Activated T-cell treated with anti-CD3 and anti-CD28 coated beads for 24 hours (primary cell): Measurements from ENCODE around the gene DUSP22.
"Not testable (repeated sequence)": the region's sequence is repeated elsewhere in the genome, so short reads cannot be mapped to it uniquely, and the experiment has no call there.

Source experiments
- DNase-seq: peaks from one replicate; pipeline ENCODE4 v3.0.0-alpha.2; 2020; ENCODE audit warnings: low read depth

The DUSP22 gene

DNA sequence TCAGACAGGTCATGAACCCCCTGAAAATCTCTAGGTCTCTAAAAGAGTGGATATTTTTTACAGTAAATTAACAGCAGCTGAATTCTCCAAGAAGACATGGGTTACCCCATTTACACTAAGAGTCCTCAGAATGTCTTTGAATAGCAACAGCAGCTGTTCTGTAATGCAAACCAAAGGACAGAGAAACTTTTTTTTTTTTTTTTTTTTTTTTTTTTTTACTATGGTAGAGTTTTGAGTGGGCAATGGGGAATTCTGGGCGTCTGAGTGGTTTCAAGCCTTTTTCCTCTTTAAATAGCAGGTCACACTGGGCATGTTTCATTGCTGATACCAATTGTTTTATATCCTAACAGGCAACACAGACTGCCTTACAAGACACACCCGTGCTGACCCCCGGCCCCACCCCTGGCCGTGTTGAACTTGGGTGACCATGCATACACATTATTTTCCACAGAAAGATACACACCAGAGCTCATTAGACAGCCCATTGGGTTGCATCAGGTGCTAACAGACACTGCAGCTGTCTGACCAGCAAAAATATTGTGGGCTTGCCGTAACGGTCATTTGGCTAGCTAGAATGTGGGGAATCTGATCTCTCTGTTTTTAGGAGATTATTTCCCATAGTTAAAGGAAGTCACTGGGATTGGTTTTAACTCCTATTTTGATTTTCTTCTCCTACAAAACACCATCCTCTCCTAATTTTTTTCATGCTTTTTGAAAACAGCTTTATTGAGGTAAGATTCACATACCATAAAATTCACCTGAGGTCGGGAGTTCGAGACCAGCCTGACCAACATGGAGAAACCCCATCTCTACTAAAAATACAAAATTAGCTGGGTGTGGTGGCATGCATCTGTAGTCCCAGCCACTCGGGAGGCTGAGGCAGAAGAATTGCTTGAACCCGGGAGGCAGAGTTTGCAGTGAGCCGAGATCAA lies 72.6 kb downstream of the DUSP22 start:
- DNase-seq = no peak

DNA sequence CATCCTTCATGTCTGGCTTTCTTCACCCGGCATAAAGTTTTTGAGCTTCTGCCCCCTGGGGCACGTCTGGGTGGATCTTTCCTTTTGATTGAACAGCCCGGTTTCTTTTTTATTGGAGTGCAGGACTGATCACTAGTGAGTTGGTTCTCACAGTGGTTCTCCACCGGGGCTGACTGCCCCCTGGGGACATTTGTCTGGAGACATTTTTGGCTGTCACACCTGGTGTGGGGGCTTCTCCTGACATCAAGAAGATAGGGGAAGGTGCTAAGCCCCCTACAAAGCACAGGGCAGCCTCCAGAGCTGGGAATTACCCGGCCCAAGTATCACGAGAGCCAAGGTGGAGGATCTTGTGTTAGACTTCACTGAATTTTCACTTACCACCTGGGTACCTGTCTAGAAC lies 73.5 kb downstream of the DUSP22 start:
- no peak for DNase-seq

DNA sequence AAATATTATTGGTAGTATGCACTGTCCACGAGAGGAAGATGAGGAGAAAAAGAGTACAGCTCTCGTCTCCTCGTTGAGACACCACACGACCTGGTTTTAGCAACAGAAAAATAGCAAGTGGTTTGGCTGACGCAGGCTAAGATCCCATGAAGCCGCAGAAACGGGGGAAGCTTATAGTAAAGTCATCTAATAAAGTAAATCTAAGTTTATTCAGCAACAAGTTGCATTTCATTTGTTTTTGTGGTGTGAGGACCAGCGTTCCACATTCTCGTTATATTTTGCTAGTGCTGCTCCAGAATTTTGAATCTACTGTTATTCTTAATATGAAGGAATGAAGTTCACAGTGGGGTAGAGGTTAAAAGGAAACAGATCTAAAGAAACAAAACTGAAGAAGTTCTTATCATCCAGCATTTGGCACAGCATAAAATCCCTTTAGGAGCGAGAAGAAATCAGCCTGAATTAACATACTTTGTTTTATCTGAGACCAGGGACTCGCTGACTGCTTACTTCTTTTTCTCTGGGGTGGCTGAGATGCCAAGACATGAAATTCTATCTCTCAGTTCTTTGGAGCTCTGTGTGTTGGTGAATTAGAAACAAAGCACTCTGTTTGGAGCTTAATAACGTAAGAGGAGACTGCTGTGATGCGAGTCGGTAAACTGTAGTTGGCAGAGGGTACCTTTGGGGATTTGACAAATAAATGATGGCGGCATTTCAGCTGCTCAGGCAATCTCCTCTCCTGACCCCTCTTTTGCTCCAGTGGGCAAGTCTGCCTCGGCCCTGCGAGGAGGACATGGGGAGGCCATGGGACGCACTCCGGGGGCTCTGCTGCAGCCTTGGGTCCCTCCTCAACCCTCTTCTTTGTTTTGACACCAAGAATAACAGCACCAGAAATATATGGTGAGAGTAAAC lies 74.4 kb downstream of the DUSP22 start:
- no peak for DNase-seq

DNA sequence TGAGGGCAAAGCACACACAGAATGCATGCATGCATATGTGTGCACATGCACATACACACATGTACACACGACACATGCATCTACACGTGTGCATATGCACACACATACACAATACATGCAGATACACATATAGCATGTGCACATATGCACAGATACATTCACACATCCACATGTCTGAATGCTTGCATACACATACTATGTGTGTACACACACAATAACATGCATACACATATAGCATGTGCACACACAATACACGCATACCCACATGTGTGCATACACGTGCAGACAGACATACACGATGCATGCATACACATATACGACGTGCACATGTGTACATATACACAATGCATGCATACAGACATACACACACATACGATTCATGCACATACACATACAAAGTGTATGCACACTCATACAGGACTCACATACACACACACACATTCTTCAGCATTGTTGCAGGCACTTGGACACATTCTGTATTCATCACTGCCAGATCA lies 75.1 kb downstream of the DUSP22 start:
- DNase-seq = no peak

DNA sequence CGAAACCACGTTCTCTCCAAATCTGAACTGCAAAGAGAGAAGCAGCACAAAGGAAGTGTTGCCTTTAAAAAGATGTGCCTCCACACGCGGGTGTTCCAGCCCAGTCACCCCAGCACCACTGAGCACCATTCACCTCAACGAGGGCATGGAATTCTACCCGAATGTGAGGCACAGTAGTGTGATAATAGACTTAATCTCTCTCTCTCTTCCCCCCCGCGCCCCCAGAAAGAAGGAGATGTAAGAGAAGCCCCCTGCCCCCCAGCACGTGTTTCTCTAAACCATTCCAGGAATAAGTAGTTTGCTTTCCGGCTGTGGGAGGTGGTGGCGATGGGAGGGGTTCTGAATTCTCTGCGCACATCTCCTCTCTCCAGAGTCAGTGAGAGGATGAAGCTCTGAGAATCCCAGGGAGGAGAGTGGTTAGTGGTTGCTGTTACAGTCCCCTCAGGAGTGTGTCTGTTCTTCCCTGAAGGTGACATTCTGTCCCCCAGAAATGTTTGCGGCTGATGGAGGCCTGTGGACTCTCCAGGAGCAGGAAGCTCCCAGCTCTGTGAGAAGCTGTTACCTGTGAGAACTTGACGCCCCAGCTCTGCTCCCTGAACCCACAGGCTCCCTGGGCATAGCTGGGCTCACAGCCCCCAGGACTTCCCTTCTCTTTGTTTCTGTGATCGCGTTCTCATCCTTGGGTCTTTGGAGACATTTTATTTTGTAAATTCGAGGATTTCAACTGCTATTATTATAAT lies 75.8 kb downstream of the DUSP22 start:
- no peak for DNase-seq

DNA sequence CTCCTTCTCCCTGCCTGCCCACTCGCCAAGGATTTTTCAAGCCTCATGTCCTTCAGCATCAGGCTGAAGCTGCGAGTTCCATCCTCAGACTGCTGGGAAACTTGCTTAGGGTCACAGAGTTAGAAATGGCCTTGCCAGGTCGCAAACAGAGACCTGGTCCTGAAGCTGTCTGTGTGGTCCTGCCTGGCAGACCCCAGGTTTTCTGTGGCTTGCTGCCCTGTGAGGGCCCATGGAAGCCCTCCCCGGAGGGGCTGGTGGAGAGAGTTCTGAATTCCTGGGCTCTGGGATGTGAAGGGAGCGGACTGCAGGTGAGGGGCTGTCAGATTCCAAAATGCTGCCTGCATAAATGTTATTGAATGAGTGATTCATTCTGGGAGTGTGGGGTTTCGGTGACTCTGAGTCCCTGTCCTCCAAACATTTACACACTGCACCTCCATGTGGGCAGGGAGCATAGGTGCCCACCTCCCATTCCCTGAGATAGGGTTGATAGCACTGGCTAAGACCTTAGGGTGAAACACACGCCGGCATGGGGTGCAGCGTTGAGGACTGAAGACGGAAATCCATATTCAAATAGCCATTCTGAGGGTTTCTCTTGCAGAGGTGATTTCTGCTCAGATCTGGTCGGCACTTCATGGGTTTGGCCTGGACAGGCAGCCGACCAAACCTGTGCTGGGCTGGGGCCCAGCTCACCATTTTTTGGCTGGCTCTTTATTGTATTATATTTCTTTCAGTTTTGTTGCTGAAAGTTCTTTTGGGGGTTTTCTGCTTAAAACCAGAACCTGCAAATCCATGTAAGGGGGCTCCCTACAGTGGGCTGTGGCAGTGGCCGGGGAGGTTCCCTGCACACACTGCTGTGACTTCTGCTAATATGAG lies 77.5 kb downstream of the DUSP22 start:
- DNase-seq = no peak

DNA sequence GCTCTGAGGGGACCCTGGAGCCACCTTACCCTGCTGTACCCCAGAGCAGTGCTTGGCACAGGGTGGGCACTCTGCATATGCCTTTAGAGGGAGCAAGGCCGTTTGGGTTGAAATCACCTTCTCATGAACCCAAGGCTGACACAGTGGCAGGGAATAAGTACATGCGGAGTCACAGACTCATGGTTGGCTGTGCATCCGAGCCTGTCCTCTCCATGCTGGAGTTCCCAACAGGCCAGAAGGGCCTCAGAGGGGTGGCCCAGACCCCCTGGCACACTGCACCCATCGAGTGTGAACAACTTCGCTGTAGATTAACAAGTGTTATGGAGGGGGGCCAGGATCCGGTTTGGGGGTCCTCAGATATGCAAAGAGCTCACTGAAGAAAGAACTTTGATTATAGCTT lies 78.3 kb downstream of the DUSP22 start:
- DNase-seq = no peak

DNA sequence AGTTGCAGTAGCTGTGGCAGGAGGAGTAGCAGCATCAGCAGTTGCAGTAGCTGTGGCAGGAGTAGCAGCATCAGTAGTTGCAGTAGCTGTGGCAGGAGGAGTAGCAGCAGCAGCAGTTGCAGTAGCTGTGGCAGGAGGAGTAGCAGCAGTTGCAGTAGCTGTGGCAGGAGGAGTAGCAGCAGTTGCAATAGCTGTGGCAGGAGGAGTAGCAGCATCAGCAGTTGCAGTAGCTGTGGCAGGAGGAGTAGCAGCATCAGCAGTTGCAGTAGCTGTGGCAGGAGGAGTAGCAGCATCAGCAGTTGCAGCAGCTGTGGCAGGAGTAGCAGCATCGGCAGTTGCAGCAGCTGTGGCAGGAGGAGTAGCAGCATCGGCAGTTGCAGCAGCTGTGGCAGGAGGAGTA lies 79.6 kb downstream of the DUSP22 start:
- DNase-seq = not testable (repeated sequence)

DNA sequence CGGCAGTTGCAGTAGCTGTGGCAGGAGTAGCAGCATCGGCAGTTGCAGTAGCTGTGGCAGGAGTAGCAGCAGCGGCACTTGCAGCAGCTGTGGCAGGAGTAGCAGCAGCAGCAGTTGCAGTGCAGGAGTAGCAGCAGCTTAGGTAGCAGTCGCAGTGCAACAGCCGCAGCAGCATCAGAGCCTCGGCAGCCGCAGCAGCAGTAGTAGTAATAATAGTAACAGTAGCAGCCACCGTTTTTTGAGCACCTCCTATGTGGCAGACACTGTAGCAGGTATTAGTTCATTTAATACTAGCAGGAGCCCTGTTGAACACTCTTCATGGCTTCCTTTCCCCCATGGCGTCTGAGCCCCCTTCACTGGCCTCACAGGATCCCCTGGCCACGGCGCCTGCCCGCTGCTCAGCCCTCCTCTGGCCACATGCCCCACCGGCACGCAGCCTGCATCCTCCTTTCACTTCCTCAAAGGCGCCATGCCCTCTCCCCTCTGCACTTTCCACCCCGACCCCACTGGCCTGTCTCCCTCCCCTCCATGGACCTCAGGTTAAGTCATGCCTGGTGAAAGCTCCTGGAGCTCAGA lies 80.1 kb downstream of the DUSP22 start:
- DNase-seq = no peak

DNA sequence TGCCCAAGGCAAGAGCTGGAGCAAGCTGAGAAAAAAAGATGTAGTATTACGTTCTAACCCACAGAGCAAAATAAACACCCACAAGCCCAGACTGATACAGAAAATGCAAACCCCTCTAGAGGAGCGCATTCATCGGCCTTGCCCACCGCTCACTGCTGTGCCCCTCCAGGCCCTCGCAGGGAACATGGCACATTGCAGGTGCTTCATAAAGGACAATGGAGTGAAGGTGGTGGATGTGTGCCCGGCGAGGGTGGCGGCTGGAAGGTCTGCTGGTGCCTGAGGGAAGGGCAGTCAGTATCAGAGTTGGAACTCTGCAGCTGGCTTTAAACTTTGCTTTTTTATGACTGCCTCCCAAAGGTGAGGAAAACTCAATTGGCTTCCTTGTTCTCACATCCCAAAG lies 80.7 kb downstream of the DUSP22 start:
- DNase-seq = no peak

DNA sequence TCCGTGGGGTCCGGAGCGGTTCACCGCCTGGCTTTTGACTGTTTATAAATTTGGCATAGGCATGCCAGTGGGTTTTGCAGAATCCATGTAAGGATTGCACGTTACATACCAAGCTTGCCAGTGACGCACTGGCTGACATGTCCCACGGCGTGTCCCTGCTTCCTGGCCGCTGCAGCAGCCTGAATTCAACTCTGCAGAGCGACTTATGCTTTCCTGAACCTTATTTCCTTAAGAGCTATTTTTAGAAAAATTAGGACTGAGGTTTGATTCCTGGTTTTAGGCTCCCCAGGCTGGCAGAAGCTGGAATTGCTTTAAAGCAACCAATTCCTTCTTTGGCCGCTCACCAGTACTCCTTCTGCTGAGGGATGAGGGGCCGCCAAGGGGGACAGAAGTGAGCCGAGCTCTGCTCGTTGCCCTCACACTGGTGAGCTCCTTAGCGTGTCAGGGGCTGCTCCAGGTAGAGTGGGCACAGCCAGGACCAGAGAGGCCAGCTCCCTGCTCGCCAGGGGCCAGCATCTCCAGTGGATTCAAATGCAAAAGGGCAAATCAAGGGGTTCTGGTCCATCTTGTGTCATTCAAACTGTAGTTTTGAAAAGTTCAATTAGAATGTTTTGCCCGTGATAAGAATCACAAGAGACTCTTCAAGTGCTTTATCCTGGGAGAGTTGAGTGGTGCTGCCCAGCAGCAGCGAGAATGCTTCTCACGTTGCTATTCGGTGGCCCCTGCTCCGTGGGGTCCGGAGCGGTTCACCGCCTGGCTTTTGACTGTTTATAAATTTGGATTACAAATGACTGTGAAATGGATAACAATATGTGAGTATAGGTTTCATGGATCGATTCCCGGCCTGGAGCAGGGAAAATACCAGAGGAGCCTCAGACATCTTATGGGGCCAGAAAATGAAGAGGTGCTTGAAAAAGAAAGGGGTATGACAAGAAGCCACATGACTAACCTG lies 81.8 kb downstream of the DUSP22 start:
- DNase-seq = no peak

DNA sequence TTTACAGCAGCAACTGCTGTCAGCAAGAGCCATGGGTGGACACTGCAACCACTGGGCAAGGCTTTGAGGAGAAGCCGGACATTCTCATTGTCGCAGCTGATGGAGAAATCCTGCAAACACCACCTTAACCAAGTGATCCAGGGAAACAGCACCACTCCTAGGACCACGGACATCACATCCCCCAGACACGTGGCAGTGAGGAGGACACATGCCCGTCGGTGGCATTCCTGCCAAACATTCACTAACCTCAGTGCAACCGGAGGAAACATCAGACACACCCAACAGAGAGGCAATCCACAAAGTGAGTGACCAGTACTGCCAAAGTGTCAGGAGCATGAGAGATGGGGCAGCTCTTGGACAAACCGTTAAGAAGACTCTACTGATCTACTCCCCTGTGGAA lies 82.7 kb downstream of the DUSP22 start:
- DNase-seq = no peak

DNA sequence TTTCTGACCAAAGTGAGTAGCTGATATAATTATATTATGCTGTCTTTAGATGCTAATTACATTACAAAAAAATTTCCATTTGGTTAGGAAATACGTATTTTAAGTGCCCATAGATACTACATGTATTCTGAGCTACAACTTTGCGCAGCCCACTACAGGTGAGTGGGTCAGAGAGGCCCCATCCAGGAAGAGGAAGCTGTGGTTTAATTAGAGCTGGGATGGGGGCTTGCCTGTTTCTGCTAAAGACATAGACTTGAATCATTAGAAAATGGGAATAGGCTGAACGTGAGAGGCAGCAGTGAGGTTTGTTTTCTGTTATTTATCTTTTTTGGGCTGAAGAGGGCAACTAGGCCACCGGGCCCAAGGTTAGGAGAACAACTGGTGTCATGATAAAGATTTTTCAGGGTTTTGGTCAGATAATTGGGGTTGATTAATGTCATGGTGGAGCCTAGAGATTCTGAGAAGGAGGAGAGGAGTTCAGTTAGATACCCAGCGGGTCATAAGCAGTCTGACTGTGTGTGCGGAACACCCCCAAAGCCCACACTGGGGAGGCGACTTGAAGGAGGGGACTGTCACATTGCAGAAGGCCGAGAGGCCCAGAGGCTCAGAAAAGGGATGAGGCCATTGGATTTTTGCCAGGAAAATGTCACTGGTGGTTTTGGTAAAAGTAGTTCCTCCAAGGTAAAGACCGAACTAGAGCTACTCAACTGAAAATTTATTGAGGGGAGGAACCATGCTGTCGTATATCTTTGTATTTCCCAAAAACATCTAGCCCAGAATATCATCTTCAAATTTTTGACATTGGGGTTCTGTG lies 84.7 kb downstream of the DUSP22 start:
- no peak for DNase-seq

DNA sequence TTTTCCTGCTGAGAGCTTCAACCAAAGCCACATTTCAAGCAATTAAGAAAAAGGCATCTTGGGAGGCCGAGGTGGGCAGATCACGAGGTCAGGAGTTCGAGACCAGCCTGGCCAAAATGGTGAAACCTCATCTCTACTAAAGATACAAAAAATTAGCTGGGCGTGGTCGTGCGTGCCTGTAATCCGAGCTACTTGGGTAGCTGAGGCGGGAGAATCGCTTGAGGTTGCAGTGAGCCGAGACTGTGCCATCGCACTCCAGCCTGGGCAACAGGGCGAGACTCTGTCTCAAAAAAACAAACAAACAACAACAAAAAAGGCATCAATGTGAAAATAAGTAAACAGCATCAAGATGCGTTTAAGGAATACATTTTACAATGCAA lies 85.3 kb downstream of the DUSP22 start:
- DNase-seq = not testable (repeated sequence)

DNA sequence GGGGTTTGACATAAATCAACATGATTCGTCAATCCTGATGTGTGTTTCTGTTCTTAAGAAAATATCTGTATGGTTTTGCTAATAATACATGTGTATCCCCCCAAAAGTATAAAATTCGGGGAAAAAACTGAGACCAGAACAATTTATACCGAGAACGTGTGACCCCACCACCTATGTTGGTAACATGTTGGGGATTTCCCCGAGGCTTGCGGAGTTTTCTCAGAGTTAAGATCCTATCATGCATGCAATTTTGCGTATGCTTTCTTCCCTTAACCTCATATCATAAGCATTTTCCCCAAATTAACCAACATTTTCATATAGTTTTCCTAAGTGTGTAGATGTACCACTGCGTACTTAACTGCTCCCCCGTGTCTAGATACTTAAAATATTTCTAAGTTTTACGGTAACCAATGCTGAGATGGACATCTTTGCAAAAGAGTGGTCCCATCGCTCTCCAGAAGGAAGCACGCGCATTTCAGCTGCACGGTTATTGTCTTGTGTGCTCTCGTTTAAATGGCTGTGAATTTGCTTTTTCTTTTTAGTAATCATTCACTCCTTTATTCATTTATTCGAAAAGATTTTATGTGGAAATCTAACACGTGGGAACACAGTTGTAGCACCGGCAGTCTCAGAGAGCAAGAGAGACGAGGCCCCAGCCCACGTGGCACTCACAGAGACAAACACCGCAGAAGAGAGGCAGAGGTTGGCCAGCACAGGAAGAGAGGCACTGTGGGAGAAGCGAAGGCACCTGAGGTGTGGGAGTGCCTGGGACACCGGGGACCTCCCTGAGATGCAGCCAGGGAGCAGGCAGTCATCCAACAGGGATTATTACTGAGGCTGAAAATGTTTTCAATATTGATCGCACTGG lies 86.0 kb downstream of the DUSP22 start:
- DNase-seq = no peak

DNA sequence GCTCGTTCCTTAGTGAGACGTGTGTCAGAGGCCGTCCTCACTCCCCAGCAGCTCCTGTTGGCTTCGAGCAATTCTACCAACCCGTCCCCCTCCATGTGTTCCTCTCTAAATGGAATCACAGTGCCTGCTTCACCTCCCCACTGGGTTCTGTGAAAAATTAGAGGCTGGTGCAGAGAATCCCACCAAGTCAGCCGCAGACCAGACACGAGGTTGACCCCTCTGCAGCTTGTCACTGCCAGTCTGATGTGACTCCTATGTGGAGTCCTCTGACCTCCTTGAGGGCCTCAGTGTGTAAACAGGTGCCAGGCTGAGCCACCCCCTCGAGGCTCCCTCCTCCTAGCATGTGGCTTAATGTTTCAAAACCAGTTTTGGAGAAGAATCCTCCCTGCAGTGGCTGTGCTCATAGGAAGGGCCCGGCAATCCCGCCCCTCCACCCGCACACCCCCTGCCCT lies 86.7 kb downstream of the DUSP22 start:
- no peak for DNase-seq

DNA sequence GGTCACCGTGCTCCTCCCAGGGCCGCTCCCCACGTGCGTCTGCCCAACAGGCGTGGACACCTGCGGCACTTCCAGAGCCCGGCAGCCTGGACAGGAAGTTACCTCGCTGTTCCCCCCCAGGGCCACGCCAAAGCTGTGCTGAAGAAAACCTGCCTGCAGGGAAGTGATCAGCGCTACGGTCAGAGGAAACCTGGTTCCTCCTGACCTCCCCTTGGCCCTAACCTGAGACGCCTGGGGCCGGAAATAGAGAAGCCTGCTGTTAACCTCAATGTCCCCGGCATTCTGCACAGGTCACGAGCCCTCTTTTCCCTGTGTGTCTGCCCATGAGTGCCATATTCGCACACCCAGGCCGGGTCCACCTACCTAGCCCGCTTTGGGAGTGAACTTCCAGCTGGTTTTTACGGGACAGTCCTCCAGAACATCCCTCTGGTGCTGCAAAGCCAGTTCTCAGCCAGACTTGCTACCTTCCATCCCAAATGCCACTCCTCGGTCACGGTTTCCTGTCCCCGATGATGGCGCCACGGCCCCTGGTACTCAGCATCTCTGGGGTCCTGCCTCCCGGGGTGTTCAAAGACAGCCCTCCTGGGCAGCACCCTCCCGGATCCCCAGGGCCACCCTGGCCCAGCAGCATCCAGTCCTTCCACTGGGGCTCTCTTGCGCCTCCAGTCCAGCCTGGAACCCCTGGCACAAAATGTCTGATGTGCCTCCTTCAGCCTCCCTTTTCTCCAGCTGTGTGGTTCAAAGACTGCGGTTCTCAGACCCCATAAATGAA lies 87.3 kb downstream of the DUSP22 start:
- DNase-seq = no peak
